DOHH2 (cell line): ENCODE results near the gene ZNF207.

Experiments
- CTCF ChIP-seq: fragments of 200-600 bp; sonication (generic); IDR thresholded peaks from one replicate; pipeline ENCODE4 v1.5.1; 2014; ENCODE audit warnings: antibody characterized with exemption, mild to moderate bottlenecking, low read depth, low read length; ENCODE audit not compliant: poor library complexity, severe bottlenecking
- EZH2phosphoT487 ChIP-seq: fragments of 200-600 bp; sonication (generic); IDR thresholded peaks from 2 replicates; pipeline ENCODE4 v1.6.1; 2017; ENCODE audit warnings: borderline replicate concordance, mild to moderate bottlenecking, antibody characterized with exemption, low read length, moderate library complexity, mixed read lengths

- no peak for TF ChIP-seq CTCF
- no peak for TF ChIP-seq EZH2phosphoT487
Measured at GRCh38 chr17:32385971-32386370, 36.0 kb downstream of the ZNF207 start.
